WERI-Rb-1 (cell line): ENCODE measurements around the gene FAM24B.
"Not testable (repeated sequence)": the region's sequence is repeated elsewhere in the genome, so short reads cannot be mapped to it uniquely, and the experiment has no call there.

Experiments used
- DNase-seq: peaks from one replicate; pipeline ENCODE4 v3.0.0-alpha.2; 2020
- H3K27ac ChIP-seq: fragments of 250-450 bp; sonication (Bioruptor Pico); 2 replicates; pipeline ENCODE4 v1.5.1; 2020; ENCODE audit warnings: mild to moderate bottlenecking, moderate library complexity
- H3K27me3 ChIP-seq: fragments of 250-450 bp; sonication (Bioruptor Pico); 2 replicates; pipeline ENCODE4 v1.5.1; 2021; ENCODE audit warnings: mild to moderate bottlenecking, low read depth, moderate library complexity; ENCODE audit not compliant: insufficient read depth, severe bottlenecking
- H3K36me3 ChIP-seq: fragments of 250-450 bp; sonication (Bioruptor Pico); 2 replicates; pipeline ENCODE4 v1.5.1; 2020; ENCODE audit warnings: mild to moderate bottlenecking, moderate library complexity
- H3K4me3 ChIP-seq: 2 replicates; pipeline ENCODE4 v1.5.1; 2011; ENCODE audit warnings: low read depth, mild to moderate bottlenecking, control low read depth, low read length
- H3K9me3 ChIP-seq: fragments of 250-450 bp; sonication (Bioruptor Pico); 2 replicates; pipeline ENCODE4 v1.5.1; 2021; ENCODE audit warnings: mild to moderate bottlenecking, moderate library complexity; ENCODE audit not compliant: severe bottlenecking
- CTCF ChIP-seq: IDR thresholded peaks from 2 replicates; pipeline ENCODE4 v1.5.1; 2011; ENCODE audit warnings: low read depth, mild to moderate bottlenecking, control low read depth, inconsistent platforms, low read length

Gene FAM24B

DNA sequence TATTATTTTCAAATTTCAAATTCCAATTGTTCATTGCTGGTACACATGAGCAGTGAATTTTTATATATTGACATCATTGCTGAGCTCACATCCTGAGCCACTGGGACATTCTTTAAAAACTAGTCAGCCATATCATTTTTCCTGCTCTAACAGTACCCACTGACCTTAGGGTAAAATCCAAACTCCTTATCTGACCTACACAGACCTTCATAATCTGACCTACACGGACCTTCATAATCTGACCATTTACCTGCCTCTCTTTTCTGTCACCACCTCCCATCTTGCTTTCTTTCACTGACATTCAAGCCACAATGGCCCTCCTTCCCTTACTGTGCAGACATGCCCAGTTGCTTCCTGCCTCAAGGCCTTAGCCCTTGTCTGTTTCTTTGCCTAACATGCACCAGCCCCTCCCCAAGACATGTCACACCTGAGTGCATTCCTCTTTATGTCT lies 17.6 kb downstream of the FAM24B start:
- no peak for TF ChIP-seq CTCF
- no peak for DNase-seq
- H3K4me3 ChIP-seq: no peak overlapping the region
- H3K36me3 ChIP-seq: no peaks in the 10 kb centered on the region
- H3K27me3 ChIP-seq: no peaks in the 10 kb centered on the region
- no peak overlapping the region for H3K27ac ChIP-seq
- peaks cover under 1% of the 10 kb centered on the region for H3K9me3 ChIP-seq

GRCh38 chr10:122859527-122859926 lies 19.9 kb downstream of the FAM24B start:
- TF ChIP-seq CTCF: no peak
- Histone ChIP-seq H3K27me3 (no peaks in the 10 kb centered on the region), H3K9me3 (no peaks in the 10 kb centered on the region), H3K27ac (no peak overlapping the region), H3K4me3 (no peak overlapping the region), H3K36me3 (no peaks in the 10 kb centered on the region)
- DNase-seq: no peak

DNA sequence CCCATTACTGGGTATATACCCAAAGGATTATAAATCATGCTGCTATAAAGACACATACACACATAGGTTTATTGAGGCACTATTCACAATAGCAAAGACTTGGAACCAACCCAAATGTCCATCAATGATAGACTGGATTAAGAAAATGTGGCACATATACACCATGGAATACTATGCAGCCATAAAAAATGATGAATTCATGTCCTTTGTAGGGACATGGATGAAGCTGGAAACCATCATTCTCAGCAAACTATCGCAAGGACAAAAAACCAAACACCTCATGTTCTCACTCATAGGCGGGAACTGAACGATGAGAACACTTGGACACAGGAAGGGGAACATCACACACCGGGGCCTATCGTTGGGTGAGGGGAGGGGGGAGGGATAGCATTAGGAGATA lies 21.3 kb downstream of the FAM24B start:
- H3K9me3 ChIP-seq, DNase-seq, H3K27me3 ChIP-seq, H3K27ac ChIP-seq, H3K36me3 ChIP-seq, H3K4me3 ChIP-seq: not testable (repeated sequence)

GRCh38 chr10:122856902-122857301 lies 22.5 kb downstream of the FAM24B start:
- DNase-seq: no peak
- Histone ChIP-seq H3K9me3 (no peaks in the 10 kb centered on the region), H3K27ac (no peak overlapping the region), H3K4me3 (no peak overlapping the region), H3K36me3 (no peaks in the 10 kb centered on the region), H3K27me3 (no peaks in the 10 kb centered on the region)
- TF ChIP-seq CTCF: no peak

DNA sequence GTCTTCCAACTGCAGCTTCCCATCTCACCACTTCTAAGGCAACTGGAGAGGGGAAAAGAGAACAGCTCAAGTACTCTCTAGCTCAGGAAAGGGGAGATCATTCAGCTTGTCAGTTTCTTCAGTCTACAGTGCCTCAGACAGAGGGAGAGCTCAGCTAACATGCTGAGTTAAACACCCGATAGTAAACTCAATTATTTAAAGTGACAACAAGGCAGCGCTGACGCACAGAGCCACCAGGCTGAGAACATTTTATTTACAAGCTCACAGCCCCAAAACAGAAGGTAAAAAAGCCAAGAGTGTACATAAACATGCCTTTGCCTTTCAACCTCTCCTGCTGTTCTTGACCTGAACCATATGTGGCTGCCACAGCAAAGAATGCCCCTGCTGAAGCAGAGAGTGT lies 23.6 kb downstream of the FAM24B start:
- no peak for TF ChIP-seq CTCF
- Histone ChIP-seq H3K36me3 (no peaks in the 10 kb centered on the region), H3K9me3 (no peaks in the 10 kb centered on the region), H3K27ac (no peak overlapping the region), H3K4me3 (no peak overlapping the region), H3K27me3 (no peaks in the 10 kb centered on the region)
- no peak for DNase-seq

DNA sequence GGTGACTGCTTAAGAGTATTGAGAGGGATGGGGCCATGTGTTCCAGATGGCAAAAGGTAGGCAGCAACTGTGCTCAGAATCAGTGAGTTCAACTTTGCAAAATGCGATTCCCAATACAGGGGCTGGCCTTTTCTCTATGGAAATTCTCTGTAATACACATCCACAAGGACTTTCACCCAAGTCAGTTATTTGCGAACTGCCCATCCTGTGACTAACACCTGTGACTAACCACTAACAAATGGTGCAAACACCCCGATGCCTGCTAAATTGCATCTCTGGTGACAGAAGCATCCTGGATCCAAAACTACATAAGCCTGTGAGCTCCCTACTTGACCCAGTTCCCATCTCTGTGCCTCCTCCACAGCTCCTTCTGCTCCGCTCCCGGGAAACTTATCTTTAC lies 24.7 kb downstream of the FAM24B start:
- Histone ChIP-seq H3K4me3 (no peak overlapping the region), H3K27me3 (no peaks in the 10 kb centered on the region), H3K36me3 (no peaks in the 10 kb centered on the region), H3K9me3 (no peaks in the 10 kb centered on the region), H3K27ac (no peak overlapping the region)
- no peak for DNase-seq
- TF ChIP-seq CTCF: no peak
